HG02885 (cell line): ENCODE data around the gene XPO5.
"Not testable (repeated sequence)": the region's sequence is repeated elsewhere in the genome, so short reads cannot be mapped to it uniquely, and the experiment has no call there.

Experiments used
- ATAC-seq: cut with Tn5 transposase; IDR thresholded peaks from one replicate; pipeline ENCODE4 v1.9.1; 2021; ENCODE audit warnings: mild to moderate bottlenecking; ENCODE audit not compliant: unreplicated experiment, poor library complexity

Gene XPO5

GRCh38 chr6:43575772-43576551, at the start of gene XPO5, which contains the start of gene POLH:
Gene XPO5 (minus strand): TSS chr6:43576038. CDS start chr6:43575864, 174 bp downstream.
Gene POLH (plus strand): TSS chr6:43576185. CDS start chr6:43582320, 6,135 bp downstream.
- ATAC-seq = peak; percentile 84

- ATAC-seq = no peak
Observed at GRCh38 chr6:43625393-43625992, 49.7 kb upstream of the XPO5 start.

- no peak for ATAC-seq
Observed at GRCh38 chr6:43624786-43625288, 49.0 kb upstream of the XPO5 start.

- ATAC-seq = no peak
Observed at GRCh38 chr6:43623880-43624785, 48.3 kb upstream of the XPO5 start.

- no peak for ATAC-seq
Observed at GRCh38 chr6:43622541-43622940, 46.7 kb upstream of the XPO5 start.

- ATAC-seq = no peak
Observed at GRCh38 chr6:43621836-43622180, 46.0 kb upstream of the XPO5 start.

- ATAC-seq = no peak
Observed at GRCh38 chr6:43621078-43621835, 45.4 kb upstream of the XPO5 start.

GRCh38 chr6:43616725-43617472, 41.1 kb upstream of the XPO5 start:
- ATAC-seq = no peak

GRCh38 chr6:43614396-43614730, 38.5 kb upstream of the XPO5 start:
- no peak for ATAC-seq

- ATAC-seq = no peak
Observed at GRCh38 chr6:43613721-43614395, 38.0 kb upstream of the XPO5 start.

GRCh38 chr6:43610431-43610830, 34.6 kb upstream of the XPO5 start:
- no peak for ATAC-seq

GRCh38 chr6:43609402-43609801, 33.6 kb upstream of the XPO5 start:
- no peak for ATAC-seq

GRCh38 chr6:43608807-43609206, 33.0 kb upstream of the XPO5 start:
- ATAC-seq = no peak

- no peak for ATAC-seq
Observed at GRCh38 chr6:43608310-43608763, 32.5 kb upstream of the XPO5 start.

GRCh38 chr6:43606019-43606418, 30.2 kb upstream of the XPO5 start:
- ATAC-seq = no peak

- no peak for ATAC-seq
Observed at GRCh38 chr6:43604174-43604573, 28.3 kb upstream of the XPO5 start.

GRCh38 chr6:43600595-43600994, 24.8 kb upstream of the XPO5 start:
- ATAC-seq = no peak

- no peak for ATAC-seq
Observed at GRCh38 chr6:43593938-43594337, 18.1 kb upstream of the XPO5 start.

GRCh38 chr6:43589564-43589963, 13.7 kb upstream of the XPO5 start:
- ATAC-seq = not testable (repeated sequence)
